ENCODE results near the gene NUBPL.
"Not testable (repeated sequence)": the region's sequence is repeated elsewhere in the genome, so short reads cannot be mapped to it uniquely, and the experiment has no call there.

NUBPL gene

GRCh38 chr14:31749275-31749674 lies 188.1 kb downstream of the NUBPL start:
- no peak for DNase-seq

- not testable (repeated sequence) for DNase-seq
Measured at GRCh38 chr14:31751047-31751446, 189.8 kb downstream of the NUBPL start.

GRCh38 chr14:31752867-31753661 lies 191.9 kb downstream of the NUBPL start:
- no peak for DNase-seq

- no peak for DNase-seq
Measured at GRCh38 chr14:31758941-31759340, 197.7 kb downstream of the NUBPL start.

GRCh38 chr14:31760277-31760676 lies 199.1 kb downstream of the NUBPL start:
- no peak for DNase-seq

- DNase-seq = no peak
Measured at GRCh38 chr14:31761325-31761724, 200.1 kb downstream of the NUBPL start.

GRCh38 chr14:31763041-31763440 lies 201.8 kb downstream of the NUBPL start:
- no peak for DNase-seq

- DNase-seq = no peak
Measured at GRCh38 chr14:31766315-31766892, 205.2 kb downstream of the NUBPL start.

GRCh38 chr14:31768355-31768754 lies 207.2 kb downstream of the NUBPL start:
- DNase-seq = no peak

GRCh38 chr14:31770271-31770670 lies 209.1 kb downstream of the NUBPL start:
- no peak for DNase-seq

- no peak for DNase-seq
Measured at GRCh38 chr14:31774567-31774966, 213.4 kb downstream of the NUBPL start.

GRCh38 chr14:31777312-31777711 lies 216.1 kb downstream of the NUBPL start:
- no peak for DNase-seq

GRCh38 chr14:31781578-31781977 lies 220.4 kb downstream of the NUBPL start:
- no peak for DNase-seq

GRCh38 chr14:31785574-31785973 lies 224.4 kb downstream of the NUBPL start:
- DNase-seq = no peak

- DNase-seq = no peak
Measured at GRCh38 chr14:31787377-31787776, 226.2 kb downstream of the NUBPL start.

GRCh38 chr14:31788340-31788739 lies 227.1 kb downstream of the NUBPL start:
- no peak for DNase-seq

GRCh38 chr14:31792726-31793125 lies 231.5 kb downstream of the NUBPL start:
- DNase-seq = no peak

GRCh38 chr14:31797946-31798345 lies 236.7 kb downstream of the NUBPL start:
- not testable (repeated sequence) for DNase-seq

GRCh38 chr14:31802838-31803237 lies 241.6 kb downstream of the NUBPL start:
- DNase-seq = no peak

- DNase-seq = no peak
Measured at GRCh38 chr14:31806249-31806648, 245.0 kb downstream of the NUBPL start.

GRCh38 chr14:31811693-31812628 lies 250.8 kb downstream of the NUBPL start:
- DNase-seq = not testable (repeated sequence)

- not testable (repeated sequence) for DNase-seq
Measured at GRCh38 chr14:31813724-31814490, 252.7 kb downstream of the NUBPL start.

GRCh38 chr14:31819281-31819680 lies 258.1 kb downstream of the NUBPL start:
- DNase-seq = no peak
